Panc1 (cell line): Measurements from ENCODE around the gene ADAMTS9.

Experiments
- POLR2AphosphoS5 ChIP-seq: IDR thresholded peaks from 2 replicates; pipeline ENCODE4 v1.6.1; 2012; ENCODE audit warnings: mild to moderate bottlenecking, low read depth, low read length, moderate library complexity
- TF ChIP-seq, protein P1 (sequence below): fragments of 450-650 bp; IDR thresholded peaks from 2 replicates; pipeline ENCODE4 v1.5.1; 2017; ENCODE audit warnings: mild to moderate bottlenecking
- TF ChIP-seq, protein P2 (sequence below), 2 experiments: IDR thresholded peaks; 2 replicates each; pipeline ENCODE4 v1.6.1; 2011 to 2012; ENCODE audit warnings: low read depth in 2 of 2, control low read depth in 1 of 2, low read length in 1 of 2, mild to moderate bottlenecking in 1 of 2, moderate library complexity in 1 of 2; ENCODE audit not compliant: insufficient read depth in 1 of 2

DNA sequence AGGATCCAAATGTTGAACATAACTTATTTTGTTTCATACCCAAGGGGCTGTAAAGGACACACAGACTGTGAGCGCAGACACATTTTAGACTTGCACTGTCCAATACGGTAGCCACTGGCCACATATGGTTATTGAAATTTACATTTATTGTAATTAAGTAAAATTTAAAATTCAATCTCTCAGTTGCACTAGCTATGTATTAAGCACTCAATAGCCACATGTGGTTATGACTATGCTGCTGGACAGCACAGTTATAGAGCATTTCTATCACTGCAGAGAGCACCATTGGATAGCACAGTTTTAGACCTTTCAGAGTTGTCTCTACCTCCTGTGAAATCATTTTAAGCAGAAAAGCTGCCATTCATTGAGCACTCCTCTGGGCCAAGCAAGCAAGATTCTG lies 204.3 kb downstream of the ADAMTS9 start:
- TF ChIP-seq POLR2AphosphoS5: no peak
- TF ChIP-seq, protein P1, sequence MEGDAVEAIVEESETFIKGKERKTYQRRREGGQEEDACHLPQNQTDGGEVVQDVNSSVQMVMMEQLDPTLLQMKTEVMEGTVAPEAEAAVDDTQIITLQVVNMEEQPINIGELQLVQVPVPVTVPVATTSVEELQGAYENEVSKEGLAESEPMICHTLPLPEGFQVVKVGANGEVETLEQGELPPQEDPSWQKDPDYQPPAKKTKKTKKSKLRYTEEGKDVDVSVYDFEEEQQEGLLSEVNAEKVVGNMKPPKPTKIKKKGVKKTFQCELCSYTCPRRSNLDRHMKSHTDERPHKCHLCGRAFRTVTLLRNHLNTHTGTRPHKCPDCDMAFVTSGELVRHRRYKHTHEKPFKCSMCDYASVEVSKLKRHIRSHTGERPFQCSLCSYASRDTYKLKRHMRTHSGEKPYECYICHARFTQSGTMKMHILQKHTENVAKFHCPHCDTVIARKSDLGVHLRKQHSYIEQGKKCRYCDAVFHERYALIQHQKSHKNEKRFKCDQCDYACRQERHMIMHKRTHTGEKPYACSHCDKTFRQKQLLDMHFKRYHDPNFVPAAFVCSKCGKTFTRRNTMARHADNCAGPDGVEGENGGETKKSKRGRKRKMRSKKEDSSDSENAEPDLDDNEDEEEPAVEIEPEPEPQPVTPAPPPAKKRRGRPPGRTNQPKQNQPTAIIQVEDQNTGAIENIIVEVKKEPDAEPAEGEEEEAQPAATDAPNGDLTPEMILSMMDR: no peak
- TF ChIP-seq, protein P2, sequence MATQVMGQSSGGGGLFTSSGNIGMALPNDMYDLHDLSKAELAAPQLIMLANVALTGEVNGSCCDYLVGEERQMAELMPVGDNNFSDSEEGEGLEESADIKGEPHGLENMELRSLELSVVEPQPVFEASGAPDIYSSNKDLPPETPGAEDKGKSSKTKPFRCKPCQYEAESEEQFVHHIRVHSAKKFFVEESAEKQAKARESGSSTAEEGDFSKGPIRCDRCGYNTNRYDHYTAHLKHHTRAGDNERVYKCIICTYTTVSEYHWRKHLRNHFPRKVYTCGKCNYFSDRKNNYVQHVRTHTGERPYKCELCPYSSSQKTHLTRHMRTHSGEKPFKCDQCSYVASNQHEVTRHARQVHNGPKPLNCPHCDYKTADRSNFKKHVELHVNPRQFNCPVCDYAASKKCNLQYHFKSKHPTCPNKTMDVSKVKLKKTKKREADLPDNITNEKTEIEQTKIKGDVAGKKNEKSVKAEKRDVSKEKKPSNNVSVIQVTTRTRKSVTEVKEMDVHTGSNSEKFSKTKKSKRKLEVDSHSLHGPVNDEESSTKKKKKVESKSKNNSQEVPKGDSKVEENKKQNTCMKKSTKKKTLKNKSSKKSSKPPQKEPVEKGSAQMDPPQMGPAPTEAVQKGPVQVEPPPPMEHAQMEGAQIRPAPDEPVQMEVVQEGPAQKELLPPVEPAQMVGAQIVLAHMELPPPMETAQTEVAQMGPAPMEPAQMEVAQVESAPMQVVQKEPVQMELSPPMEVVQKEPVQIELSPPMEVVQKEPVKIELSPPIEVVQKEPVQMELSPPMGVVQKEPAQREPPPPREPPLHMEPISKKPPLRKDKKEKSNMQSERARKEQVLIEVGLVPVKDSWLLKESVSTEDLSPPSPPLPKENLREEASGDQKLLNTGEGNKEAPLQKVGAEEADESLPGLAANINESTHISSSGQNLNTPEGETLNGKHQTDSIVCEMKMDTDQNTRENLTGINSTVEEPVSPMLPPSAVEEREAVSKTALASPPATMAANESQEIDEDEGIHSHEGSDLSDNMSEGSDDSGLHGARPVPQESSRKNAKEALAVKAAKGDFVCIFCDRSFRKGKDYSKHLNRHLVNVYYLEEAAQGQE (IDR thresholded peaks at IDR 0.05; ENCODE audit: insufficient read depth in 1 of 2, low read depth in 2 of 2, low read length in 1 of 2): no peak
